Measurements from ENCODE around the gene C10orf71. TPM values are rescaled to one million over a fixed set of nuclear protein-coding genes. Genes with fewer than 3 reads are reported as not detected.

The C10orf71 gene
- total and polyA plus RNA-seq, 2 of the 8 experiments (the other 6 are each of a cell fraction or from before 2014, with no cell fraction given): not detected

- FAIRE-seq (no peak), DNase-seq (ENCODE audit: low read depth in 1 of 2, low spot score in 2 of 2) (no peak)
- H4K20me1 ChIP-seq (replicated peaks in 1 of 2; ENCODE audit: control insufficient read depth in 1 of 2, insufficient read depth in 2 of 2, low read length in 2 of 2): no peaks in the 10 kb centered on the region
- H3K27me3 ChIP-seq (replicated peaks in 1 of 4; ENCODE audit: control insufficient read depth in 3 of 4, extremely low read depth in 1 of 4, insufficient read depth in 3 of 4, low read length in 3 of 4): no peaks in the 10 kb centered on the region
- no peak overlapping the region for H4K91ac ChIP-seq (replicated peaks; ENCODE audit: insufficient read length, low read length)
- H3K27ac ChIP-seq (ENCODE audit: low read depth, low read length): no peak overlapping the region
- no peak overlapping the region for H3K14ac ChIP-seq (ENCODE audit: insufficient read length)
- H2BK15ac ChIP-seq (ENCODE audit: low read length): no peak overlapping the region
- H3K79me2 ChIP-seq (ENCODE audit: control insufficient read depth in 1 of 2, insufficient read depth in 2 of 2, low read length in 2 of 2): no peaks in the 10 kb centered on the region
- POLR2A ChIA-PET (ENCODE audit: partially characterized antibody): no interaction called here
- H3K4me3 ChIP-seq (ENCODE audit: extremely low read depth in 1 of 4, insufficient read depth in 2 of 4, low read depth in 3 of 4, low read length in 4 of 4): no peak overlapping the region
- peak overlapping the region; percentile 16; the same call in 1 of the 2 replicates for H4K8ac ChIP-seq (ENCODE audit: extremely low read depth, insufficient read depth, low read length)
- H4K5ac ChIP-seq (ENCODE audit: insufficient read length, low read depth, low read length): no peak overlapping the region
- H3K23ac ChIP-seq (ENCODE audit: insufficient read length): no peak overlapping the region
- H3K18ac ChIP-seq (ENCODE audit: extremely low read depth, low read length): no peak overlapping the region
- no peak overlapping the region for H2BK20ac ChIP-seq (ENCODE audit: low read length)
- H3K4me1 ChIP-seq (replicated peaks in 1 of 4; ENCODE audit: control insufficient read depth in 3 of 4, insufficient read depth in 4 of 4, low read length in 3 of 4): no peaks in the 10 kb centered on the region
- no peak overlapping the region for H3K4me2 ChIP-seq (ENCODE audit: insufficient read depth in 1 of 2, low read depth in 2 of 2, low read length in 2 of 2)
- H3K56ac ChIP-seq (replicated peaks; ENCODE audit: insufficient read length, low read depth, low read length): no peak overlapping the region
- no peaks in the 10 kb centered on the region for H3K36me3 ChIP-seq (ENCODE audit: control insufficient read depth in 2 of 4, insufficient read depth in 4 of 4, low read length in 3 of 4)
- H2BK120ac ChIP-seq (replicated peaks; ENCODE audit: low read depth, low read length): no peak overlapping the region
- no peaks in the 10 kb centered on the region for H3K79me1 ChIP-seq (ENCODE audit: low read depth, low read length)
- no peak overlapping the region for H2BK12ac ChIP-seq (ENCODE audit: low read depth, low read length)
- no peak overlapping the region for H3K4ac ChIP-seq (replicated peaks; ENCODE audit: insufficient read length, low read depth, low read length)
- 92% methylated on average over 5 of the region's 6 CpGs; no CpG with 5 or more reads in 1 of the 2 experiments for WGBS, 2 experiments (ENCODE audit: extremely low coverage in 1 of 2, insufficient coverage in 1 of 2, insufficient read length in 1 of 2, insufficient replicate concordance in 2 of 2, low coverage in 1 of 2, low lambda C conversion rate in 2 of 2, missing lambda C conversion rate in 1 of 2)
- H2AK5ac ChIP-seq (ENCODE audit: low read depth, low read length): no peak overlapping the region
- H2BK5ac ChIP-seq (ENCODE audit: low read depth, low read length): no peak overlapping the region
- H3K23me2 ChIP-seq (ENCODE audit: low read depth, low read length): no peaks in the 10 kb centered on the region
- H3K9me3 ChIP-seq (ENCODE audit: insufficient read depth in 2 of 2, low read depth in 1 of 2, low read length in 1 of 2): no peaks in the 10 kb centered on the region
- H2AFZ ChIP-seq (ENCODE audit: low read length): no peak overlapping the region
- CTCF ChIA-PET (ENCODE audit: partially characterized antibody): interaction anchor here (0.6 to 2.1 kb wide), 9 partner anchors 7 to 199 kb away, joined by 3 to 8 read pairs (median 3); no protein-coding TSS in a partner anchor
- no peak overlapping the region for H3K9ac ChIP-seq (replicated peaks in 1 of 4; ENCODE audit: extremely low read depth in 1 of 4, low read depth in 3 of 4, low read length in 3 of 4)
- no peak for TF ChIP-seq USF2 (IDR thresholded peaks at IDR 0.05; ENCODE audit: low read length)
- no peak for TF ChIP-seq ATF3 (IDR thresholded peaks at IDR 0.05; ENCODE audit: insufficient read depth, low read depth, low read length)
- TF ChIP-seq CTCF (IDR thresholded peaks at IDR 0.05; ENCODE audit: control extremely low read depth in 1 of 3, insufficient read depth in 1 of 3, low read depth in 1 of 3, low read length in 3 of 3): no peak
- TF ChIP-seq EGR1 (IDR thresholded peaks at IDR 0.05; ENCODE audit: borderline replicate concordance, low read depth, low read length): no peak
- no peak for TF ChIP-seq TCF12 (IDR thresholded peaks at IDR 0.05; ENCODE audit: low read depth, low read length)
- TF ChIP-seq POLR2A (IDR thresholded peaks at IDR 0.05; ENCODE audit: control extremely low read depth in 1 of 2, low read depth in 2 of 2, low read length in 2 of 2): no peak
- TF ChIP-seq HDAC2 (IDR thresholded peaks at IDR 0.05; ENCODE audit: borderline replicate concordance in 1 of 2, low read depth in 2 of 2, low read length in 2 of 2): no peak
Observed at GRCh38 chr10:49353026-49353894, 54.3 kb downstream of the C10orf71 start.
